Nephron progenitor cell (in vitro differentiated cells): ENCODE data around the gene AMACR.
A peak's percentile ranks its signal among the peaks of the same experiment; 100 is the strongest.

Source experiments
- DNase-seq: peaks from one replicate; pipeline ENCODE4 v3.0.0; 2021
- H3K27ac Mint-ChIP-seq: 2 replicates; pipeline ENCODE4 v1.8.0; 2021; ENCODE audit warnings: mild to moderate bottlenecking, moderate library complexity, mixed read lengths
- H3K27me3 Mint-ChIP-seq: 2 replicates; pipeline ENCODE4 v1.8.0; 2021; ENCODE audit warnings: mild to moderate bottlenecking, low read depth, mixed read lengths; ENCODE audit not compliant: poor library complexity
- H3K36me3 Mint-ChIP-seq: 2 replicates; pipeline ENCODE4 v1.8.0; 2021; ENCODE audit warnings: low read depth, mixed read lengths
- H3K4me1 Mint-ChIP-seq: 2 replicates; pipeline ENCODE4 v1.8.0; 2021; ENCODE audit warnings: mixed read lengths
- H3K4me3 Mint-ChIP-seq: 2 replicates; pipeline ENCODE4 v1.8.0; 2021; ENCODE audit warnings: mild to moderate bottlenecking, moderate library complexity, mixed read lengths
- H3K9me3 Mint-ChIP-seq: 2 replicates; pipeline ENCODE4 v1.8.0; 2021; ENCODE audit warnings: mild to moderate bottlenecking, moderate library complexity, mixed read lengths
- TF ChIP-seq, protein P1 (sequence below): fragments of 200-600 bp; sonication (generic); IDR thresholded peaks from 2 replicates; pipeline ENCODE4 v1.5.0; 2021; ENCODE audit warnings: antibody characterized with exemption

Gene AMACR

DNA sequence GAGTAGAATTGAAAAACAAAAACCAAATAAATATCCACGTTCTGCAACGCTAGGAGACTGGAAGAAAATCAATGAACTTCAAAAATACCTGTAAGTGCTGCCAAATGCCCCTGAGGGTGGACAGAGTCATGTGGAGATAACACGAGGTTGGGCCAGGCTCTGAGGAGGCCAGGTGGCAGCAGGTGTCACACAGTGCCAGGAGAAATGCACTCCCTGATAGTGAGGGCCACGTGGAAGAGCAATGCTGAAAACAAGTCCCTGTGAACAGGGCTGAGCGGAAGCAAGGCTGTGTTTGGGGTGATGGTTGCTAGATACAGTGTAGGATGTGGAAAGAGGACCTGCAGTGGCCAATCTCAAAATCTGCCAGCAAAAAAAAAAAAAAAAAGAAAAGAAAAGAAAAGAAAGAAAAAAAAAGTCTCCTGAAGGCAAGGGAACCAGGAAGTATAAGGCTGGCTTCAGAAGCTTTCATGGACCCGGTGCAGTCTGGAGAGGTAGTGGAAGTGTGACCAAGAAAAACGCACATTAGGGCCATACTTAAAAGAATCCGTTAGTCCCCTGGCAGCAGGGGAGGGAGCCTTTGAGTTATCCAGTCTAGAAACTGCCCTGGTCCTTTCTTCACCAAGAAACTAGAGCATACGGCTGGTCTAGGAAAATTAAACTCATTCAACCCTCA is 18.4 kb upstream of the AMACR start:
- H3K4me3 Mint-ChIP-seq, result no peak overlapping the region
- no peak overlapping the region for H3K27ac Mint-ChIP-seq
- TF ChIP-seq, protein P1, sequence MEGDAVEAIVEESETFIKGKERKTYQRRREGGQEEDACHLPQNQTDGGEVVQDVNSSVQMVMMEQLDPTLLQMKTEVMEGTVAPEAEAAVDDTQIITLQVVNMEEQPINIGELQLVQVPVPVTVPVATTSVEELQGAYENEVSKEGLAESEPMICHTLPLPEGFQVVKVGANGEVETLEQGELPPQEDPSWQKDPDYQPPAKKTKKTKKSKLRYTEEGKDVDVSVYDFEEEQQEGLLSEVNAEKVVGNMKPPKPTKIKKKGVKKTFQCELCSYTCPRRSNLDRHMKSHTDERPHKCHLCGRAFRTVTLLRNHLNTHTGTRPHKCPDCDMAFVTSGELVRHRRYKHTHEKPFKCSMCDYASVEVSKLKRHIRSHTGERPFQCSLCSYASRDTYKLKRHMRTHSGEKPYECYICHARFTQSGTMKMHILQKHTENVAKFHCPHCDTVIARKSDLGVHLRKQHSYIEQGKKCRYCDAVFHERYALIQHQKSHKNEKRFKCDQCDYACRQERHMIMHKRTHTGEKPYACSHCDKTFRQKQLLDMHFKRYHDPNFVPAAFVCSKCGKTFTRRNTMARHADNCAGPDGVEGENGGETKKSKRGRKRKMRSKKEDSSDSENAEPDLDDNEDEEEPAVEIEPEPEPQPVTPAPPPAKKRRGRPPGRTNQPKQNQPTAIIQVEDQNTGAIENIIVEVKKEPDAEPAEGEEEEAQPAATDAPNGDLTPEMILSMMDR, result no peak
- peaks cover 67% of the 10 kb centered on the region for H3K36me3 Mint-ChIP-seq
- no peak for DNase-seq
- peaks cover 18% of the 10 kb centered on the region for H3K4me1 Mint-ChIP-seq
- H3K27me3 Mint-ChIP-seq, result no peaks in the 10 kb centered on the region
- H3K9me3 Mint-ChIP-seq, result no peaks in the 10 kb centered on the region

DNA sequence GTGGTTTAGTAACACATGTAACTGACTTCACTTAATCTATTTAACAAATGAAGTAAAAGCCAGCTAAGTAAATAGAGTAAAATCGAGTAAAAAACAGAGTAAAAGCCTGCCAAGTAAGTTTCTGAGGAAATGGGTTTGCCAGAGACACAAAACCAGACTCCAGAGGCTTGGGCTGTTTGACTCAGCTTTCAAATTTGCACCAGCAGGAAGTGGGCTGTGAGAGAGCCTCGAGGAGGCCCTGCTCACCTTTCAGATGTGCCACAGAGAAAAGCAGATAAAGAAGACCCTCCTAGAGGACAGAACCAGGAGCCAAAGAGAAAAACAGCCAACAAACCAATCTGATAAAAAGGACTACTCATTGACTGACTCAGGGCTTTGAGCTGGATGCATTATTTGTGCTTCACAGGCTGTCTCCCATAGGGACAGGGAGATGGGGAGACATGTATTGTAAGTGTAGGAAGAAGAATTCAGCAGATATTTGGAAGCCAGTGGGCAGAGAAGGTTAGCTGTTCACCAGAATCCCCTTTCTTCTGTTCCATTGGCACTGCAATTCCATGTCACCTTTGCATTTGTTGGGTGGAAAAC is 14.4 kb upstream of the AMACR start:
- no peak for DNase-seq
- Mint-ChIP-seq H3K27me3 (no peaks in the 10 kb centered on the region), H3K4me1 (peaks cover 18% of the 10 kb centered on the region), H3K36me3 (peaks cover 79% of the 10 kb centered on the region), H3K27ac (peak overlapping the region; percentile 64), H3K9me3 (no peaks in the 10 kb centered on the region), H3K4me3 (no peak overlapping the region)
- TF ChIP-seq, protein P1, result no peak

DNA sequence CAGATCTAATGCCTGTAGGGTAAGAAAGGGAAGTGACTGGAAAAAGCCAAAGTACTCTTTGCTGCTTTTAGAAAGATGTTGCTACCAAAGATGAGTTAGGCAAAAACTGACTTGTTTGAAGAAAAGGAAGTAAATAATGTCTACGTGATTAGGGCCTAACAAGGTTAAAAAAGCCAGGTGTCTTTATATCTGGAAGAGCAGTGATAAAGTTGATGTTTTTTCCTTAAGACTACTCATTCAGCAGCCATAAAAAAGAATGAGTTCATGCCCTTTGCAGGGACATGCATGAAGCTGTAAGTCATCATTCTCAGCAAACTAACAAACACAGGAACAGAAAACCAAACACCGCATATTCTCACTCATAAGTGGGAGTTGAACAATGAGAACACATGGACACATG is 13.5 kb upstream of the AMACR start:
- Mint-ChIP-seq H3K9me3 (no peaks in the 10 kb centered on the region), H3K4me1 (peaks cover 18% of the 10 kb centered on the region), H3K36me3 (peaks cover 79% of the 10 kb centered on the region), H3K27ac (no peak overlapping the region), H3K27me3 (no peaks in the 10 kb centered on the region), H3K4me3 (no peak overlapping the region)
- DNase-seq, result no peak
- TF ChIP-seq, protein P1, result no peak

DNA sequence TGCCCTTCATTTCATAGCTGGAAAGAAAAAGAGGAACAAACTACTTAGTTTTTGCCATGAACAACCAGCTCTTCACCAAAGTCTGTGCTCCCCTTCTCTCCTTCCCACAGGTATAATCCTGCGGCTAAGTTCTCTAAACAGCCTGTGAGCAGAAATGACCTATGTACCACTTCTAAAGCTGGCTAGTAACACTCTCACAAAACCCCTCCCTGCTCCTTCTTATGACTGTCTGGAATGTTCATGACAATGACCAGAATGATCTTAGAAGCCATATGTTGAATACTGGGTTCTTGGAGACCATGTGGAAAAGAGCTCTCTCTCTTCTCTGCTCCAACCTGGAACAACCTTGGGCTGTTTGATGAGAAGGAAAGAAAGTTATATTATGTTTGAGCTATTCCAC is 12.9 kb upstream of the AMACR start:
- Mint-ChIP-seq H3K4me1 (peaks cover 18% of the 10 kb centered on the region), H3K9me3 (no peaks in the 10 kb centered on the region), H3K27me3 (peaks cover 2% of the 10 kb centered on the region), H3K36me3 (peaks cover 76% of the 10 kb centered on the region), H3K4me3 (no peak overlapping the region), H3K27ac (no peak overlapping the region)
- TF ChIP-seq, protein P1, result no peak
- DNase-seq, result no peak

DNA sequence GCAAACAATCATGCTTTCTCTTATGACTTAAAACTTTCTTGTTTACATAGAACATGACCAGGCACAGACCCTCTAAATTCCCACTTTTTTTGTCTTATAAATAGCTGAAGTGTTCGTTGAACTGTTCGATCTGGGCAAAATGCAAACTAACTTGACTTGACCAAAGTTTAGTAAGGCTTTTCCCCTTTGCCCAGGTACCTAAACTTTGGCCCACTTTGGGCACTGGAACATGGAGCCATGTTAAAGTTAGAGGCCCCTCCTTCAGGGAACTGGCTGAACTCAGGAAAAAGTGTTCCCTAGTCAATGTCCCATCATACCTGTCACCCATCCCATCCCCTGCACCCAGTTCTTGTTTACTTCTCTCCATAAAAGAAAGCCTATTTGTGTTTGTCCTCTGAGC is 9.4 kb upstream of the AMACR start:
- DNase-seq, result no peak
- Mint-ChIP-seq H3K9me3 (peaks cover 9% of the 10 kb centered on the region), H3K27me3 (peaks cover 3% of the 10 kb centered on the region), H3K4me1 (peaks cover 10% of the 10 kb centered on the region), H3K36me3 (peaks cover 71% of the 10 kb centered on the region), H3K4me3 (no peak overlapping the region), H3K27ac (peak overlapping the region; percentile 9)
- TF ChIP-seq, protein P1, result no peak

DNA sequence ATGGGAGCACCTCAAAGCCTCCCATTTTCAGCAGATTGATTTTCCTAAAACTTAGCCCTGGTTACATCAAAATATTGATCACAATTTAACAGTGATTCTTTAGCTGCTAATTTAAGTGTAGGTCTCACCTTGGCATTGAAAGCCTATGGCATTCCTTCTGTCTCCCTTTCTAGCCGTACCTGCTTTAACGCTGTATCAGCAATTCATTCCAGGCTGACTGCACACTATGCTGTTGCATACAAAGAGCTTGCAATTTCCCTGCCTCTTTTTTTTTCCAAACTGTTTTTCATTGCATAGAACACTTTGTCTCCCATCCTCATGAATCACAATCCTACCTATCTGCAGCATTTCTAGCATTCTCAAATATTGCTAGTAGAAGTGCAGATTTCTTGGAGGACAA is 8.9 kb upstream of the AMACR start:
- TF ChIP-seq, protein P1, result no peak
- Mint-ChIP-seq H3K9me3 (peaks cover 9% of the 10 kb centered on the region), H3K27me3 (peaks cover 3% of the 10 kb centered on the region), H3K4me3 (no peak overlapping the region), H3K27ac (peak overlapping the region; percentile 9), H3K36me3 (peaks cover 66% of the 10 kb centered on the region), H3K4me1 (peaks cover 5% of the 10 kb centered on the region)
- no peak for DNase-seq
